Progenitor cell of endocrine pancreas (in vitro differentiated cells): ENCODE measurements around the gene DUS1L. TPM values are rescaled to one million over a fixed set of nuclear protein-coding genes. Genes with fewer than 3 reads are reported as not detected.

Experiments used
- DNase-seq: peaks from one replicate; pipeline ENCODE4 v3.0.0; 2021; ENCODE audit warnings: low spot score; ENCODE audit not compliant: unreplicated experiment
- H3K27ac Mint-ChIP-seq: 2 replicates; pipeline ENCODE4 v1.8.0; 2021; ENCODE audit warnings: mild to moderate bottlenecking, moderate library complexity, mixed read lengths
- H3K27me3 Mint-ChIP-seq: 2 replicates; pipeline ENCODE4 v1.8.0; 2021; ENCODE audit warnings: mixed read lengths
- H3K36me3 Mint-ChIP-seq: 2 replicates; pipeline ENCODE4 v1.8.0; 2022; ENCODE audit warnings: mixed read lengths; ENCODE audit not compliant: insufficient read depth
- H3K4me1 Mint-ChIP-seq: 2 replicates; pipeline ENCODE4 v1.8.0; 2021; ENCODE audit warnings: low read depth, mixed read lengths
- H3K4me3 Mint-ChIP-seq: 2 replicates; pipeline ENCODE4 v1.8.0; 2021; ENCODE audit warnings: low read depth, mild to moderate bottlenecking, moderate library complexity, mixed read lengths
- H3K9me3 Mint-ChIP-seq: 2 replicates; pipeline ENCODE4 v1.8.0; 2021; ENCODE audit warnings: low read depth, mixed read lengths
- CTCF ChIP-seq: fragments of 200-600 bp; sonication (generic); IDR thresholded peaks from one replicate; pipeline ENCODE4 v1.5.0; 2021; ENCODE audit warnings: antibody characterized with exemption, mild to moderate bottlenecking; ENCODE audit not compliant: unreplicated experiment
- total RNA-seq: library from RNA; stranded (reverse); gene quantifications from 2 replicates; pipeline ENCODE4 v1.2.1, GENCODE V29; 2021

The DUS1L gene
- total RNA-seq, 1 donor from 2014 or later: 93.8 TPM

- H3K4me3 Mint-ChIP-seq: no peak overlapping the region
- no peaks in the 10 kb centered on the region for H3K9me3 Mint-ChIP-seq
- TF ChIP-seq CTCF: no peak
- no peaks in the 10 kb centered on the region for H3K4me1 Mint-ChIP-seq
- H3K27me3 Mint-ChIP-seq: no peaks in the 10 kb centered on the region
- no peak overlapping the region for H3K27ac Mint-ChIP-seq
- DNase-seq: no peak
- H3K36me3 Mint-ChIP-seq: no peaks in the 10 kb centered on the region
These were observed 52.3 kb downstream of the DUS1L start for GRCh38 chr17:82013341-82013740.

GRCh38 chr17:82012640-82013295 is 52.8 kb downstream of the DUS1L start:
- Mint-ChIP-seq H3K36me3 (no peaks in the 10 kb centered on the region), H3K9me3 (no peaks in the 10 kb centered on the region), H3K27ac (no peak overlapping the region), H3K4me1 (no peaks in the 10 kb centered on the region), H3K4me3 (no peak overlapping the region), H3K27me3 (no peaks in the 10 kb centered on the region)
- TF ChIP-seq CTCF: no peak
- no peak for DNase-seq

- no peak for DNase-seq
- no peak overlapping the region for H3K4me3 Mint-ChIP-seq
- no peak for TF ChIP-seq CTCF
- H3K27ac Mint-ChIP-seq: no peak overlapping the region
- H3K9me3 Mint-ChIP-seq: no peaks in the 10 kb centered on the region
- no peaks in the 10 kb centered on the region for H3K4me1 Mint-ChIP-seq
- no peaks in the 10 kb centered on the region for H3K36me3 Mint-ChIP-seq
- H3K27me3 Mint-ChIP-seq: no peaks in the 10 kb centered on the region
These were observed 53.4 kb downstream of the DUS1L start for GRCh38 chr17:82012261-82012639.

GRCh38 chr17:82011617-82012187 is 53.9 kb downstream of the DUS1L start:
- H3K4me3 Mint-ChIP-seq: no peak overlapping the region
- no peaks in the 10 kb centered on the region for H3K4me1 Mint-ChIP-seq
- no peaks in the 10 kb centered on the region for H3K9me3 Mint-ChIP-seq
- no peaks in the 10 kb centered on the region for H3K27me3 Mint-ChIP-seq
- no peak for DNase-seq
- no peaks in the 10 kb centered on the region for H3K36me3 Mint-ChIP-seq
- TF ChIP-seq CTCF: no peak
- no peak overlapping the region for H3K27ac Mint-ChIP-seq

GRCh38 chr17:82010575-82011525 is 54.8 kb downstream of the DUS1L start:
- no peaks in the 10 kb centered on the region for H3K4me1 Mint-ChIP-seq
- H3K36me3 Mint-ChIP-seq: no peaks in the 10 kb centered on the region
- no peaks in the 10 kb centered on the region for H3K9me3 Mint-ChIP-seq
- no peak for DNase-seq
- no peak overlapping the region for H3K4me3 Mint-ChIP-seq
- no peaks in the 10 kb centered on the region for H3K27me3 Mint-ChIP-seq
- H3K27ac Mint-ChIP-seq: no peak overlapping the region
- TF ChIP-seq CTCF: no peak
